ENCODE measurements around the gene TERT. TPM values are rescaled to one million over a fixed set of nuclear protein-coding genes. Genes with fewer than 3 reads are reported as not detected.
"Not testable (repeated sequence)": the region's sequence is repeated elsewhere in the genome, so short reads cannot be mapped to it uniquely, and the experiment has no call there.

The TERT gene
- total and polyA plus RNA-seq, 5 donors from 2014 or later = 0.22 TPM; not detected in 4

- H3K4me1 ChIP-seq (ENCODE audit: control insufficient read depth, insufficient read depth, low read length, poor library complexity, severe bottlenecking) = no peaks in the 10 kb centered on the region
- Mint-ChIP-seq H3K9me3 (peaks cover 0 to 12% (median 4%) of the 10 kb centered on the region in 7 donors), H3K4me1 (no peaks in the 10 kb centered on the region), H3K4me3 (peak overlapping the region in 1 of 4 donors; percentile 4), H3K36me3 (no peaks in the 10 kb centered on the region), H3K27me3 (peaks cover 4% of the 10 kb centered on the region), H3K27ac (no peak overlapping the region)
- no peak for ATAC-seq (ENCODE audit: low read depth in 2 of 2)
- no peaks in the 10 kb centered on the region for H3K36me3 ChIP-seq (ENCODE audit: control insufficient read depth, insufficient read depth, low read length)
- no peaks in the 10 kb centered on the region for H3K27me3 ChIP-seq (ENCODE audit: control insufficient read depth, insufficient read depth, low read length)
- no peak overlapping the region for H3K4me3 ChIP-seq (ENCODE audit: low read depth, low read length)
- no peak overlapping the region for H3K27ac ChIP-seq (ENCODE audit: insufficient read depth, low read length, poor library complexity, severe bottlenecking)
- DNase-seq = no peak
- peaks cover 4 to 12% of the 10 kb centered on the region in 2 experiments for H3K9me3 ChIP-seq (ENCODE audit: control insufficient read depth in 2 of 2, low read length in 2 of 2)
Measured at GRCh38 chr5:1235838-1236237, 59.0 kb downstream of the TERT start.

- no peak overlapping the region for H3K27ac Mint-ChIP-seq
- H3K4me1 ChIP-seq (ENCODE audit: control insufficient read depth, insufficient read depth, low read length, poor library complexity, severe bottlenecking) = no peaks in the 10 kb centered on the region
- ATAC-seq (ENCODE audit: low read depth in 2 of 2) = no peak
- H3K4me3 ChIP-seq (ENCODE audit: low read depth, low read length) = no peak overlapping the region
- DNase-seq = no peak
- H3K27ac ChIP-seq (ENCODE audit: insufficient read depth, low read length, poor library complexity, severe bottlenecking) = no peak overlapping the region
- H3K27me3 Mint-ChIP-seq = peaks cover 4% of the 10 kb centered on the region
- H3K36me3 Mint-ChIP-seq = no peaks in the 10 kb centered on the region
- no peak overlapping the region for H3K4me3 Mint-ChIP-seq
- no peaks in the 10 kb centered on the region for H3K27me3 ChIP-seq (ENCODE audit: control insufficient read depth, insufficient read depth, low read length)
- no peaks in the 10 kb centered on the region for H3K4me1 Mint-ChIP-seq
- peaks cover 0 to 12% (median 4%) of the 10 kb centered on the region in 7 donors for H3K9me3 Mint-ChIP-seq
- H3K9me3 ChIP-seq (ENCODE audit: control insufficient read depth in 2 of 2, low read length in 2 of 2) = peaks cover 4 to 12% of the 10 kb centered on the region in 2 experiments
- H3K36me3 ChIP-seq (ENCODE audit: control insufficient read depth, insufficient read depth, low read length) = no peaks in the 10 kb centered on the region
Measured at GRCh38 chr5:1235379-1235778, 59.5 kb downstream of the TERT start.

DNA sequence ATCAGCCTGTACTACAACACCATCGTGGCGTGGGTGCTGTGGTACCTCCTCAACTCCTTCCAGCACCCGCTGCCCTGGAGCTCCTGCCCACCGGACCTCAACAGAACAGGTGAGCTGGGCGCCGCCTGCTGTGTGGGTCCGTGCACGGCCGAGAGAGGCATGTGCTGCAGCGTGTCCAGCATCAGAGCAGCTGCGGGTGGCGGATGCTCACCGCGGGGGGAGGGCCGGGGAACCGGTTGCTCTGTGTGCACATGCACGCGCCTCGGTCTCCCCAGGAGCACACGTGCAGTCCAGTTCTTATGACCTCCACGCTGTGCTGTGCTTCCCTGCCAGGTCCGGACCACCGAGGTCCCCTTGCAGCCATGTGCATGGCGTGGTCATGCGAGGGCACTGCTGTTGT is 62.1 kb downstream of the TERT start:
- no peak overlapping the region for H3K4me3 Mint-ChIP-seq
- peaks cover 0 to 7% (median 0%) of the 10 kb centered on the region in 4 donors for H3K4me1 Mint-ChIP-seq
- no peaks in the 10 kb centered on the region for H3K36me3 Mint-ChIP-seq

DNA sequence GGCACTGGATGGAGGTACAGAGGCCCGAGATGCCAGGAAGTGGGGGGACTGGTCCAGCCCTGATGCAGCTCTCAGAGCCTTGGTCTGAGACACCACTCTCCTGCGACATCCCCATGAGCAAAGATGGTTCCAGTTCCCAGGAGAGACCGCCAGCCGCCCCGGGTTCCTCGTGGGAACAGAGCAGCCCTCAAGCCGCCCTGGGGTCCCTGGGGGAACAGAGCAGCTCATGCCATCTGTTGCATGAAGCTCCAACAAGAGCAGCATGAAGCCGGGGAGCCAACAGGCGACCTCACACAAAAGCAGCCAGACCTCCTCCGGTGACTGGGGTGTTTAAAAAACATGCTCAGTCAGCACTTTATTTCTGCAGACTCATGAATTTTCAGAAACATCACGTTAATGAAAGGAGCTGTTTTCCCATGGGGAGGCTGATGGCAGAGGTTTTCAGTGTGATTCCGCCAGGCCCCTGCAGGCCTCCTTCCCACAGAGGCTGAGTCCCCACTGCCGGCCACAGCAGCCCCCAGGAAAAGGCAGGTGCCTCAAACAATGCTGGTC is 63.4 kb downstream of the TERT start:
- peaks cover 0 to 9% (median 2%) of the 10 kb centered on the region in 7 donors for H3K9me3 Mint-ChIP-seq
- no peaks in the 10 kb centered on the region for H3K4me1 ChIP-seq (ENCODE audit: control insufficient read depth, insufficient read depth, low read length, poor library complexity, severe bottlenecking)
- H3K9me3 ChIP-seq (ENCODE audit: control insufficient read depth in 2 of 2, low read length in 2 of 2) = peaks cover 4 to 9% of the 10 kb centered on the region in 2 experiments
- no peak overlapping the region for H3K27ac Mint-ChIP-seq
- no peak overlapping the region for H3K4me3 ChIP-seq (ENCODE audit: low read depth, low read length)
- H3K4me3 Mint-ChIP-seq = no peak overlapping the region
- H3K36me3 Mint-ChIP-seq = no peaks in the 10 kb centered on the region
- peaks cover 0 to 9% (median 0%) of the 10 kb centered on the region in 4 donors for H3K4me1 Mint-ChIP-seq
- H3K27me3 Mint-ChIP-seq = peaks cover 19% of the 10 kb centered on the region
- H3K27ac ChIP-seq (ENCODE audit: insufficient read depth, low read length, poor library complexity, severe bottlenecking) = no peak overlapping the region
- DNase-seq (no peak), ATAC-seq (ENCODE audit: low read depth in 2 of 2) (no peak)
- no peaks in the 10 kb centered on the region for H3K36me3 ChIP-seq (ENCODE audit: control insufficient read depth, insufficient read depth, low read length)
- H3K27me3 ChIP-seq (ENCODE audit: control insufficient read depth, insufficient read depth, low read length) = no peaks in the 10 kb centered on the region

More for the DNA sequence above, 62.1 kb downstream of the TERT start:
- DNase-seq = no peak
- H3K27me3 ChIP-seq (ENCODE audit: control insufficient read depth, insufficient read depth, low read length) = no peaks in the 10 kb centered on the region
- no peak overlapping the region for H3K4me3 ChIP-seq (ENCODE audit: low read depth, low read length)
- Mint-ChIP-seq H3K9me3 (peaks cover 0 to 12% (median 4%) of the 10 kb centered on the region in 7 donors), H3K27me3 (peaks cover 16% of the 10 kb centered on the region), H3K27ac (no peak overlapping the region)
- H3K36me3 ChIP-seq (ENCODE audit: control insufficient read depth, insufficient read depth, low read length) = no peaks in the 10 kb centered on the region
- H3K4me1 ChIP-seq (ENCODE audit: control insufficient read depth, insufficient read depth, low read length, poor library complexity, severe bottlenecking) = no peaks in the 10 kb centered on the region
- no peak for ATAC-seq (ENCODE audit: low read depth in 2 of 2)
- H3K9me3 ChIP-seq (ENCODE audit: control insufficient read depth in 2 of 2, low read length in 2 of 2) = peaks cover 4 to 12% of the 10 kb centered on the region in 2 experiments
- no peak overlapping the region for H3K27ac ChIP-seq (ENCODE audit: insufficient read depth, low read length, poor library complexity, severe bottlenecking)

DNA sequence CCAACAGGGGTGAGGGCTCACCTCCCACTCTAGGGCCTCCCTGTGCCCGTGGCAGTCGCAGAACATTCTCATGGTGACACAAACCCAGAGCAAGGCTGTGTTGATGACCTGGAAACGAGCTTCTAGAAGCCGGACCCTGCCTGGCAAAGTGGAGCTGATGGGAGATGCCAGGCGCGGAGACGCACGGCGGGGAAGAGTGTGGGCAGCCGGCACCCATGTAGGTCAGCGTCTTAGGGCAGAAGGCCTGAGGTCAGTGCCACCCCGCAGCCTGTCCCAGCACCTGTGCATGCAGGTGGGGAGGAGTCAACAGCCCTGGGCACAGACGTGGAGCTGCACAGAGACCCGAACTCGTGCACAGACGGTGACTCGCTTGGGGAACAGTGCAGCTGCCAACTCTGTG is 64.3 kb downstream of the TERT start:
- no peak overlapping the region for H3K27ac ChIP-seq (ENCODE audit: insufficient read depth, low read length, poor library complexity, severe bottlenecking)
- Mint-ChIP-seq H3K4me1 (peaks cover 0 to 9% (median 0%) of the 10 kb centered on the region in 4 donors), H3K27ac (no peak overlapping the region), H3K36me3 (no peaks in the 10 kb centered on the region), H3K9me3 (peaks cover 0 to 1% (median 0%) of the 10 kb centered on the region in 7 donors), H3K4me3 (no peak overlapping the region), H3K27me3 (peaks cover 19% of the 10 kb centered on the region)
- H3K9me3 ChIP-seq (ENCODE audit: control insufficient read depth in 2 of 2, low read length in 2 of 2) = peaks cover 0 to under 1% of the 10 kb centered on the region in 2 experiments
- H3K36me3 ChIP-seq (ENCODE audit: control insufficient read depth, insufficient read depth, low read length) = no peaks in the 10 kb centered on the region
- H3K4me1 ChIP-seq (ENCODE audit: control insufficient read depth, insufficient read depth, low read length, poor library complexity, severe bottlenecking) = no peaks in the 10 kb centered on the region
- ATAC-seq (ENCODE audit: low read depth in 2 of 2) (no peak), DNase-seq (no peak)
- H3K27me3 ChIP-seq (ENCODE audit: control insufficient read depth, insufficient read depth, low read length) = no peaks in the 10 kb centered on the region
- H3K4me3 ChIP-seq (ENCODE audit: low read depth, low read length) = no peak overlapping the region

- ATAC-seq (ENCODE audit: low read depth in 2 of 2) (no peak), DNase-seq (no peak)
- Mint-ChIP-seq H3K36me3 (no peaks in the 10 kb centered on the region), H3K4me1 (peaks cover 0 to 9% (median 0%) of the 10 kb centered on the region in 4 donors), H3K4me3 (no peak overlapping the region), H3K27me3 (peaks cover 19% of the 10 kb centered on the region), H3K27ac (no peak overlapping the region), H3K9me3 (no peaks in the 10 kb centered on the region)
- Histone ChIP-seq H3K9me3 (ENCODE audit: control insufficient read depth in 2 of 2, low read length in 2 of 2) (no peaks in the 10 kb centered on the region), H3K4me3 (ENCODE audit: low read depth, low read length) (no peak overlapping the region), H3K4me1 (ENCODE audit: control insufficient read depth, insufficient read depth, low read length, poor library complexity, severe bottlenecking) (no peaks in the 10 kb centered on the region), H3K36me3 (ENCODE audit: control insufficient read depth, insufficient read depth, low read length) (no peaks in the 10 kb centered on the region), H3K27ac (ENCODE audit: insufficient read depth, low read length, poor library complexity, severe bottlenecking) (no peak overlapping the region), H3K27me3 (ENCODE audit: control insufficient read depth, insufficient read depth, low read length) (no peaks in the 10 kb centered on the region)
Measured at GRCh38 chr5:1229822-1230221, 65.0 kb downstream of the TERT start.

DNA sequence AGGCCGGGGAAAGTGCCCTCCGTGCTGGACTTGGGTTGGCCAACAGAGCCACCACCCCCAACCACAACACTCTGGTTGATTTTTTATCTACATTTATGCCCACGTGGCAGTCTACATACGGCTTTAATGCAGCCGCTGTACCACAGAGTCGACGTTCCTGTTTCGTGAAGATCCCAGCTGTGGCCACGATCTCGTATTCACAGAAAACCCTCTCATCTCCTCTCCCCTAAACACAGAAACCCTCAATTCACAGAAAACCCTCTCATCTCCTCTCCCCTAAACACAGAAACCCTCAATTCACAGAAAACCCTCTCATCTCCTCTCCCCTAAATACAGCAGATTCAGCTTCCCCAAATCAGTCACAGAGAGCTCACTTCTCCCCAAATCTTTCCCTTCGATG is 65.8 kb downstream of the TERT start:
- Mint-ChIP-seq H3K27ac (peak overlapping the region in 1 of 3 donors; percentile 84), H3K27me3 (peaks cover 19% of the 10 kb centered on the region)
- not testable (repeated sequence) for H3K9me3 ChIP-seq (ENCODE audit: control insufficient read depth in 2 of 2, low read length in 2 of 2); H3K36me3 Mint-ChIP-seq; ATAC-seq (ENCODE audit: low read depth in 2 of 2); H3K9me3 Mint-ChIP-seq; H3K4me1 ChIP-seq (ENCODE audit: control insufficient read depth, insufficient read depth, low read length, poor library complexity, severe bottlenecking); H3K36me3 ChIP-seq (ENCODE audit: control insufficient read depth, insufficient read depth, low read length); H3K4me1 Mint-ChIP-seq; H3K4me3 Mint-ChIP-seq; H3K27me3 ChIP-seq (ENCODE audit: control insufficient read depth, insufficient read depth, low read length); H3K4me3 ChIP-seq (ENCODE audit: low read depth, low read length); H3K27ac ChIP-seq (ENCODE audit: insufficient read depth, low read length, poor library complexity, severe bottlenecking)
- DNase-seq = peak in 1 of 3 donors; percentile 61

- H3K36me3 ChIP-seq (ENCODE audit: control insufficient read depth, insufficient read depth, low read length) = no peaks in the 10 kb centered on the region
- Mint-ChIP-seq H3K27me3 (peaks cover 19% of the 10 kb centered on the region), H3K4me1 (peaks cover 0 to 9% (median 0%) of the 10 kb centered on the region in 4 donors), H3K27ac (no peak overlapping the region), H3K36me3 (no peaks in the 10 kb centered on the region), H3K9me3 (no peaks in the 10 kb centered on the region), H3K4me3 (peak overlapping the region in 1 of 4 donors; percentile 31)
- no peaks in the 10 kb centered on the region for H3K27me3 ChIP-seq (ENCODE audit: control insufficient read depth, insufficient read depth, low read length)
- DNase-seq = no peak
- H3K9me3 ChIP-seq (ENCODE audit: control insufficient read depth in 2 of 2, low read length in 2 of 2) = no peaks in the 10 kb centered on the region
- no peak overlapping the region for H3K27ac ChIP-seq (ENCODE audit: insufficient read depth, low read length, poor library complexity, severe bottlenecking)
- H3K4me3 ChIP-seq (ENCODE audit: low read depth, low read length) = no peak overlapping the region
- no peak for ATAC-seq (ENCODE audit: low read depth in 2 of 2)
- no peaks in the 10 kb centered on the region for H3K4me1 ChIP-seq (ENCODE audit: control insufficient read depth, insufficient read depth, low read length, poor library complexity, severe bottlenecking)
Measured at GRCh38 chr5:1228120-1228519, 66.7 kb downstream of the TERT start.

Measured in CD4-positive, CD25-positive, alpha-beta regulatory T cell (primary cell).